ENCODE measurements around the gene ATP1A4. TPM values are rescaled to one million over a fixed set of nuclear protein-coding genes. Genes with fewer than 3 reads are reported as not detected.
A peak's percentile ranks its signal among the peaks of the same experiment; 100 is the strongest.

The ATP1A4 gene
- total and polyA plus RNA-seq, 2 of the 13 experiments (the other 11 are each of a cell fraction or from before 2014, with no cell fraction given), result not detected

DNA sequence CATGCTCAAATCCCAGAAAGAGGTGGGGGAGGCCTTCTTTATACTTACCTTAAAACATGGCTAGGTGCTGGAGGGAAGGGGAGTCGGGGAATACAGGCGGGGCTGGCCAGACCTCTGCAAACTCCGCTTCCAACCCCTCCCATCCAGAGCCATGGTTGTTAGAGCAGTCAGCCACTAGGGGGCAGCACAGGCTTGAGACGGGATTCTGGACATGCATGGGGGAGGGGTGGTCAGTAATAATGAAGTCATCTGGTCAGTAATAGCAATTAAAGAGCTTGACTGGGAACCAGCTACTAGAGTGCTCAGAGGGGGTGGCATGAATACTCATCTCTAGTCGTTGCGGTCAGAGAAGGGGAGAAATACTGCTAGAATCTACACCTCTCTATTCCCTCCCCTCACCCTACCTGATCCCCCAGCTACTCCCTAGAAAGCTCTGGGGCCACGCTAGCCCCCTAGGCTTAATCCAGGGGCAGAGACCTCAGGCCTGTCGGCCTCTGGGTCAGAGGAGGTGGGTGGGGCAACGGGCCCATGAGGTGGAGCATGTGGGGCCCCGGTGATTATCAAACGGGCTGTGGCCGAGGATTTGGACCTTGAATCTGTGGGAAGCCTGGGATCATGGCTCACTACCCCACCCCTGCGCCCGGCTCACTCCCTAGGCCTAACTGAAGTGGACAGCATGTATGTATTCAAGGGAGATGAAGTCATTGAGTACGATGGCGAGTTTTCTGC lies 41.9 kb downstream of the ATP1A4 start (continued):
- TF ChIP-seq ZNF710 (CRISPR knock-in tag; IDR thresholded peaks at IDR 0.05; ENCODE audit: borderline replicate concordance) (0 out of 2 replicates have a peak, but pooled peaks have one; percentile 40), ZNF770 (CRISPR knock-in tag; IDR thresholded peaks at IDR 0.05) (0 out of 2 replicates have a peak, but pooled peaks have one; percentile 21), KLF13 (CRISPR knock-in tag; IDR thresholded peaks at IDR 0.05) (no peak), CEBPB (IDR thresholded peaks at IDR 0.05; ENCODE audit: borderline replicate concordance, low read depth, low read length) (no peak), HDAC1 (CRISPR knock-in tag; IDR thresholded peaks at IDR 0.05) (0 out of 2 replicates have a peak, but pooled peaks have one; percentile 57), PRDM10 (CRISPR knock-in tag; IDR thresholded peaks at IDR 0.05; ENCODE audit: low read depth) (0 out of 2 replicates have a peak, but pooled peaks have one; percentile 36), MXI1 (IDR thresholded peaks at IDR 0.05; ENCODE audit: borderline replicate concordance, low read depth, low read length) (peak; percentile 40; the same call in 1 of the 3 replicates), TMF1 (CRISPR knock-in tag; IDR thresholded peaks at IDR 0.05; ENCODE audit: low read depth) (no peak), ONECUT2 (CRISPR knock-in tag; IDR thresholded peaks at IDR 0.05) (0 out of 2 replicates have a peak, but pooled peaks have one; percentile 7), CHD2 (IDR thresholded peaks at IDR 0.05; ENCODE audit: low read depth, low read length) (peak; percentile 48; the same call in 1 of the 2 replicates), EP300 (IDR thresholded peaks at IDR 0.05; ENCODE audit: low read depth in 2 of 2, low read length in 2 of 2) (peak in 1 of 2 experiments; percentile 24; a peak in 1 of 4 replicates), EP300 (CRISPR knock-in tag; IDR thresholded peaks at IDR 0.05; ENCODE audit: borderline replicate concordance) (no peak), ZFYVE20 (CRISPR knock-in tag; IDR thresholded peaks at IDR 0.05; ENCODE audit: borderline replicate concordance, low read depth) (no peak), ZNF782 (CRISPR knock-in tag; IDR thresholded peaks at IDR 0.05; ENCODE audit: borderline replicate concordance) (no peak), LCORL (IDR thresholded peaks at IDR 0.05) (no peak), LCORL (CRISPR knock-in tag; IDR thresholded peaks at IDR 0.05) (peak; percentile 77), ZNF441 (CRISPR knock-in tag; IDR thresholded peaks at IDR 0.05; ENCODE audit: borderline replicate concordance) (peak; percentile 48; the same call in 1 of the 2 replicates), GATAD2A (CRISPR knock-in tag; IDR thresholded peaks at IDR 0.05) (0 out of 2 replicates have a peak, but pooled peaks have one; percentile 19), POGZ (CRISPR knock-in tag; IDR thresholded peaks at IDR 0.05) (peak; percentile 44; the same call in 1 of the 2 replicates), ZNF350 (CRISPR knock-in tag; IDR thresholded peaks at IDR 0.05; ENCODE audit: borderline replicate concordance, low read depth) (peak; percentile 39; the same call in 1 of the 2 replicates), XBP1 (CRISPR knock-in tag; IDR thresholded peaks at IDR 0.05) (no peak)
- TF ChIP-seq, protein P1, sequence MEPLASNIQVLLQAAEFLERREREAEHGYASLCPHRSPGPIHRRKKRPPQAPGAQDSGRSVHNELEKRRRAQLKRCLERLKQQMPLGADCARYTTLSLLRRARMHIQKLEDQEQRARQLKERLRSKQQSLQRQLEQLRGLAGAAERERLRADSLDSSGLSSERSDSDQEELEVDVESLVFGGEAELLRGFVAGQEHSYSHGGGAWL (CRISPR knock-in tag; IDR thresholded peaks at IDR 0.05), result no peak

Measured in HepG2 (cell line).